ENCODE results near the gene FOXL3.

The FOXL3 gene

GRCh38 chr7:288671-289101 lies 1.3 kb upstream of the FOXL3 start:
- H3K4me3 ChIP-seq (ENCODE audit: low read depth, low read length) = no peak overlapping the region
- DNase-seq (ENCODE audit: low read depth) = no peak
- no peak for TF ChIP-seq CTCF (IDR thresholded peaks at IDR 0.05; ENCODE audit: low read depth, low read length, missing control alignments)
- in situ Hi-C loops (cut with HindIII; ENCODE audit: low sequenced_read_pairs) = no loop called here

GRCh38 chr7:289209-289755 lies 688 bp upstream of the FOXL3 start:
- no peak for TF ChIP-seq CTCF (IDR thresholded peaks at IDR 0.05; ENCODE audit: low read depth, low read length, missing control alignments)
- in situ Hi-C loops (cut with HindIII; ENCODE audit: low sequenced_read_pairs) = no loop called here
- no peak overlapping the region for H3K4me3 ChIP-seq (ENCODE audit: low read depth, low read length)
- DNase-seq (ENCODE audit: low read depth) = no peak

- no peak for TF ChIP-seq CTCF (IDR thresholded peaks at IDR 0.05; ENCODE audit: low read depth, low read length, missing control alignments)
- DNase-seq (ENCODE audit: low read depth) = no peak
- no peak overlapping the region for H3K4me3 ChIP-seq (ENCODE audit: low read depth, low read length)
- in situ Hi-C loops (cut with HindIII; ENCODE audit: low sequenced_read_pairs) = no loop called here
Observed at GRCh38 chr7:290554-291372, 793 bp downstream of the FOXL3 start.

- no peak overlapping the region for H3K4me3 ChIP-seq (ENCODE audit: low read depth, low read length)
- DNase-seq (ENCODE audit: low read depth) = no peak
- in situ Hi-C loops (cut with HindIII; ENCODE audit: low sequenced_read_pairs) = no loop called here
- TF ChIP-seq CTCF (IDR thresholded peaks at IDR 0.05; ENCODE audit: low read depth, low read length, missing control alignments) = no peak
Observed at GRCh38 chr7:291373-292092, 1.6 kb downstream of the FOXL3 start.

GRCh38 chr7:292226-292625 lies 2.3 kb downstream of the FOXL3 start:
- no peak for TF ChIP-seq CTCF (IDR thresholded peaks at IDR 0.05; ENCODE audit: low read depth, low read length, missing control alignments)
- no peak overlapping the region for H3K4me3 ChIP-seq (ENCODE audit: low read depth, low read length)
- DNase-seq (ENCODE audit: low read depth) = no peak
- in situ Hi-C loops (cut with HindIII; ENCODE audit: low sequenced_read_pairs) = no loop called here

- in situ Hi-C loops (cut with HindIII; ENCODE audit: low sequenced_read_pairs) = no loop called here
- TF ChIP-seq CTCF (IDR thresholded peaks at IDR 0.05; ENCODE audit: low read depth, low read length, missing control alignments) = no peak
- H3K4me3 ChIP-seq (ENCODE audit: low read depth, low read length) = no peak overlapping the region
- no peak for DNase-seq (ENCODE audit: low read depth)
Observed at GRCh38 chr7:292826-293225, 2.9 kb downstream of the FOXL3 start.
